Heart left ventricle (tissue), 13 donors: ENCODE measurements around the gene PALLD.

Experiments used
- CTCF ChIP-seq, 12 donors: fragments of 200-600 bp; sonication (generic) in 4 of 12; IDR thresholded peaks; one replicate each; pipeline versions ENCODE4 v1.5.0 to v1.8.0; 2018 to 2022; ENCODE audit warnings: antibody characterized with exemption in 12 of 12, mild to moderate bottlenecking in 5 of 12
- POLR2A ChIP-seq, 2 donors: fragments of 450-650 bp; IDR thresholded peaks; one replicate each; pipeline ENCODE4 v1.6.1; 2017; ENCODE audit warnings: antibody characterized with exemption in 2 of 2, mild to moderate bottlenecking in 2 of 2, moderate library complexity in 2 of 2
- donor health status: ischemic (EF 13 %, LVEDD 7.1; RV severe dilation, severe dysfunction).
- donor health status: DM: no; HTN: yes; CAD: no.
- donor health status: DM: no; HTN: no; CAD: no.
- donor health status: ischemic (EF 25% LVEDD 6.9; RV normal size, moderate dysfunction).
- donor health status: ischemic (EF 25% LVEDD 5.7; RV mildly dilated, moderate dysfunction).
- donor health status: ischemic (EF 35%, LVEDD 5.7; RV mildly dilated, moderate dysfunction).
- donor health status: nonischemic (EF 11% LVEDD 7.7; RV severe dilation, severe dysfunction).
- donor health status: DM: yes; HTN: yes; CAD: no.
- donor health status: PGD.
- donor health status: ischemic (EF 29% LVEDD 5.4; RV normal size, mild dysfunction).
- donor health status: nonischemic (EF 23%, LVEDD 6.1; RV moderate dilation, normal function).

- TF ChIP-seq CTCF (IDR thresholded peaks at IDR 0.05) (no peak), POLR2A (IDR thresholded peaks at IDR 0.05) (no peak)
Observed at GRCh38 chr4:168656055-168656660, 159.3 kb downstream of the PALLD start.
